Cardiac muscle cell (in vitro differentiated cells and primary cell): ENCODE data around the gene CBLN3. TPM values are rescaled to one million over a fixed set of nuclear protein-coding genes. Genes with fewer than 3 reads are reported as not detected.
"Not testable (repeated sequence)": the region's sequence is repeated elsewhere in the genome, so short reads cannot be mapped to it uniquely, and the experiment has no call there.

ENCODE experiments used
- DNase-seq, 2 donors: peaks; one replicate each; pipeline versions ENCODE4 v3.0.0 to v3.0.0-alpha.2; 2010 to 2017; ENCODE audit warnings: low read depth in 1 of 2, low spot score in 1 of 2
- H3K27ac ChIP-seq: fragments of 200-600 bp; sonication (generic); 2 replicates; pipeline ENCODE4 v1.5.1; 2016
- H3K27me3 ChIP-seq: fragments of 200-600 bp; sonication (generic); 2 replicates; pipeline ENCODE4 v1.6.0; 2016; ENCODE audit warnings: control low read depth
- H3K36me3 ChIP-seq: fragments of 200-600 bp; sonication (generic); 2 replicates; pipeline ENCODE4 v1.5.1; 2016; ENCODE audit warnings: control low read depth
- H3K4me1 ChIP-seq: fragments of 200-600 bp; sonication (generic); 2 replicates; pipeline ENCODE4 v1.8.1; 2017; ENCODE audit warnings: low read depth, mild to moderate bottlenecking, mixed run types
- H3K4me3 ChIP-seq: fragments of 200-600 bp; sonication (generic); 2 replicates; pipeline ENCODE4 v1.5.1; 2016; ENCODE audit warnings: mild to moderate bottlenecking
- H3K9me3 ChIP-seq: fragments of 200-600 bp; sonication (generic); 2 replicates; pipeline ENCODE4 v1.5.1; 2017; ENCODE audit warnings: low read depth, mild to moderate bottlenecking, control low read depth
- polyA plus RNA-seq: library from polyadenylated mRNA; unstranded; fragments of >200 nt; fragmentation: Nextera tagmentation; extraction: Ambion mirVana; gene quantifications from 2 replicates; pipeline ENCODE4 v1.2.1, GENCODE V29; 2016
- total RNA-seq: library from RNA; depleted of rRNA; stranded (reverse); fragments of >200 nt; gene quantifications from 2 replicates; pipeline ENCODE4 v1.2.3, GENCODE V29; 2016
- TF ChIP-seq, protein P1 (sequence below): IDR thresholded peaks from 2 replicates; pipeline ENCODE4 v1.5.1; 2012; ENCODE audit warnings: low read depth, mild to moderate bottlenecking, low read length

The CBLN3 gene
- total RNA-seq (2.3 and 3.3 TPM in 2 replicates), polyA plus RNA-seq (3.1 and 5.3 TPM in 2 replicates)

DNA sequence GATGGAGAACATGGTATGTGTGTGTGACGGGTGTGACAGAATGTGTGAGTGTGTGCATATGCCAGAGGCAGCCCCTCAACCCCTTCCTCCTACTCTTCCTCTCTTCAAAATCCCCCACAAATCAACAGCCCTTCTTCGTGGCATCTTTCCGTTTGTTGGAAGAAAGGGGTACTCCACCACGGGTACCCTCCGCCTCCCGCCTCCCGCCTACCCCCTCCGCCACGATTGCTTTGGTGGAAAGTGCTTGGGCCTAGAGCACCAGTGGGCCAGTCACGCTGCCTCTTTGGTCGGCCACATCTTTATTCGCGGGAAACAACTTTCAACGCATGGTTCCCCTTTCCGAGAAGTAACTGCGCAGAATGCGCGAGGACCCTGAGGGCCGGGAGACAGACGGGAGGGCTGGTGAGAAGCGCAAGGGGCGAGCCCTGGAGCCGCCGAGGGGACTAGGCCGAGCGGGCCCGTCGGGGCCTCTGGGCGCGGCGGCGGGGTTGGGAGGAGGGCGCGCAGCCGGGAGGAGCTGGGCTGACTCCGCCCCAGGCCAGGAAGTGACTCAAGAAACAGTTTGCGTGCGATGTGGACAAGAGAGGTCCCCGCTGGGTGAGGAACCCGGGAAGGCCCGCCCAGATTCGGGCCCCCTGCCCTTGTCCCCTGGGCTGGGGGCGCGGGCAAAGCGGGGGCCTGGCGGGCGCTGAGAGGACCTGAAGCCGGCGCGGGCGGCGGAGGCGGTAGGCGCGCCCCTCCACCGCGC, at the start of gene CBLN3, which contains the start of gene KHNYN:
TSS of gene CBLN3 (minus strand) at position 274 of the 748 bp plus-strand sequence. CDS start 614 bp downstream, outside the sequence.
TSS of gene KHNYN (plus strand) at position 560 of the 748 bp plus-strand sequence. CDS start 777 bp downstream, outside the sequence.
- no peaks in the 10 kb centered on the region for H3K9me3 ChIP-seq
- peak within 1 kb of the TSS; percentile 66 for H3K4me3 ChIP-seq
- H3K36me3 ChIP-seq: peaks cover 18% of the 10 kb centered on the region
- H3K27ac ChIP-seq: peak within 1 kb of the TSS; percentile 93
- DNase-seq: peak; percentile 93 to 96
- H3K4me1 ChIP-seq: peaks cover 9% of the 10 kb centered on the region
- H3K27me3 ChIP-seq: no peaks in the 10 kb centered on the region
- TF ChIP-seq, protein P1, sequence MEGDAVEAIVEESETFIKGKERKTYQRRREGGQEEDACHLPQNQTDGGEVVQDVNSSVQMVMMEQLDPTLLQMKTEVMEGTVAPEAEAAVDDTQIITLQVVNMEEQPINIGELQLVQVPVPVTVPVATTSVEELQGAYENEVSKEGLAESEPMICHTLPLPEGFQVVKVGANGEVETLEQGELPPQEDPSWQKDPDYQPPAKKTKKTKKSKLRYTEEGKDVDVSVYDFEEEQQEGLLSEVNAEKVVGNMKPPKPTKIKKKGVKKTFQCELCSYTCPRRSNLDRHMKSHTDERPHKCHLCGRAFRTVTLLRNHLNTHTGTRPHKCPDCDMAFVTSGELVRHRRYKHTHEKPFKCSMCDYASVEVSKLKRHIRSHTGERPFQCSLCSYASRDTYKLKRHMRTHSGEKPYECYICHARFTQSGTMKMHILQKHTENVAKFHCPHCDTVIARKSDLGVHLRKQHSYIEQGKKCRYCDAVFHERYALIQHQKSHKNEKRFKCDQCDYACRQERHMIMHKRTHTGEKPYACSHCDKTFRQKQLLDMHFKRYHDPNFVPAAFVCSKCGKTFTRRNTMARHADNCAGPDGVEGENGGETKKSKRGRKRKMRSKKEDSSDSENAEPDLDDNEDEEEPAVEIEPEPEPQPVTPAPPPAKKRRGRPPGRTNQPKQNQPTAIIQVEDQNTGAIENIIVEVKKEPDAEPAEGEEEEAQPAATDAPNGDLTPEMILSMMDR: no peak

DNA sequence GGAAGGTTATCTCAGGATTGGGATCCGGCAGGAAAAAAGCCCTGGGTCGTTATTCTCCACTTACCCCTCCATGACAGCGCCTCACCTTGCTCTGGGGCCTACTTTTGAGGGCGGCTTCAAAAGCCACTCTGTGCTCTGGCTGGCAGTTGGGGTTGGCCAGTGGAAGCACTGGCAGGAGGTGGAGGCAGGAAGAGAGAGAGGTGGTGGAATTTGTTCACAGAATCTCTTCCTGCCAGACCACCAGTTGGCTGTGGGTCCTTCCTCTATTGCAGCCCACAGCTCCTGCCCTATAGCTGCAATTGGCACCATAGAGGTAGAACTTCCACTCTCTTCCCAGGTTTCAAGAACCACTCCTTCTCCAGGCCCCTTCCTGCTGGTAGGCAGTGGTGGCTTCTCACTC, 45.8 kb upstream of the CBLN3 start:
- Histone ChIP-seq H3K36me3 (no peaks in the 10 kb centered on the region), H3K27me3 (no peaks in the 10 kb centered on the region), H3K4me3 (no peak overlapping the region), H3K9me3 (no peaks in the 10 kb centered on the region), H3K27ac (no peak overlapping the region), H3K4me1 (no peaks in the 10 kb centered on the region)
- DNase-seq: no peak
- TF ChIP-seq, protein P1: no peak

DNA sequence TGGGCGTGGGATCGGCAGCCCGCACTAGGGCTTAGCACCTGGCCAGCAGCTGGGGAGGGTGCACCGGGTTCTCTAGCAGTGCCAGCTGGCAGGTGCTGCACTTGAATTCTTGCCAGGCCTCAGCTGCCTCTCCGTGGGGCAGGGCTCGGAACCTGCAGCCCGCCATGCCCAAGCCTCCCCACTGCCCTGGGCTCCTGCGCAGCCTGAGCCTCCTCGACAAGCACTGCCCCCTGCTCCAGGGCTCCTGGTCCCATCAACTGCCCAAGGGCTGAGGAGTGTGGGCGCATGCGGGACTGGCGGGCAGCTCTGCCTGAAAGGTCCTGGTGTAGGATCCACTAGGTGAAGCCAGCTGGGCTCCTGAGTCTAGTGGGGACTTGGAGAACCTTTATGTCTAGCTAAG, 43.7 kb upstream of the CBLN3 start:
- Histone ChIP-seq H3K9me3 (no peaks in the 10 kb centered on the region), H3K4me3 (no peak overlapping the region), H3K27ac (no peak overlapping the region), H3K27me3 (no peaks in the 10 kb centered on the region), H3K36me3 (no peaks in the 10 kb centered on the region), H3K4me1 (no peaks in the 10 kb centered on the region)
- TF ChIP-seq, protein P1: no peak
- DNase-seq: no peak

DNA sequence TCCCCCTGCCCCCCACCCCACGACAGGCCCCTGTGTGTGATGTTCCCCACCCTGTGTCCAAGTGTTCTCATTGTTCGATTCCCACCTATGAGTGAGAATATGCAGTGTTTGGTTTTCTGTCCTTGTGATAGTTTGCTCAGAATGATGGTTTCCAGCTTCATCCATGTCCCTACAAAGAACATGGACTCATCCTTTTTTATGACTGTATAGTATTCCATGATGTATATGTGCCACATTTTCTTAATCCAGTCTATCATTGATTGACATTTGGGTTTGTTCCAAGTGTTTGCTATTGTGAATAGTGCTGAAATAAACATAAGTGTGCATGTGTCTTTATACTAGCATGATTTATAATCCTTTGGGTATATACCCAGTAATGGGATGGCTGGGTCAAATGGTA, 41.0 kb upstream of the CBLN3 start:
- H3K9me3 ChIP-seq, H3K27ac ChIP-seq, H3K27me3 ChIP-seq, H3K4me3 ChIP-seq, H3K4me1 ChIP-seq, H3K36me3 ChIP-seq, DNase-seq: not testable (repeated sequence)

DNA sequence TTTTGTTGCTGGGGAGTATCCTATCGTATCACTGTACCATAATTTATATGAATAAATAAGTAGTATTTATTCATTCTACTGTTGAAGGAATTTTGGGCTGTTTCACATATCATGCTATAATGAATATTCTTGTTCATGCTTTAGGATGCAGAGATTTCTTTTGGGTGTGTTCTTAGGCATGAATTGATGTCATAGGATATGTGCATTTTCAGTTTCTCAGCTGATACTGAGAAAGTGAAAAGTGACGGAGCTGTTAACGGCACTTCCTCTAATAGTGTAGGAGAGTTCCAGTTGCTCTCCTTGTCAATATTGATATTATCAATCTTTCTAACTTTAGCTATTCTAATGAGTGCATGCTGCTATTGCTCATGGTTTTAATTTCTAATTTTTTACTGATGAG, 36.3 kb upstream of the CBLN3 start:
- Histone ChIP-seq H3K9me3 (no peaks in the 10 kb centered on the region), H3K27me3 (no peaks in the 10 kb centered on the region), H3K27ac (no peak overlapping the region), H3K4me1 (no peaks in the 10 kb centered on the region), H3K4me3 (no peak overlapping the region), H3K36me3 (no peaks in the 10 kb centered on the region)
- TF ChIP-seq, protein P1: no peak
- no peak for DNase-seq

DNA sequence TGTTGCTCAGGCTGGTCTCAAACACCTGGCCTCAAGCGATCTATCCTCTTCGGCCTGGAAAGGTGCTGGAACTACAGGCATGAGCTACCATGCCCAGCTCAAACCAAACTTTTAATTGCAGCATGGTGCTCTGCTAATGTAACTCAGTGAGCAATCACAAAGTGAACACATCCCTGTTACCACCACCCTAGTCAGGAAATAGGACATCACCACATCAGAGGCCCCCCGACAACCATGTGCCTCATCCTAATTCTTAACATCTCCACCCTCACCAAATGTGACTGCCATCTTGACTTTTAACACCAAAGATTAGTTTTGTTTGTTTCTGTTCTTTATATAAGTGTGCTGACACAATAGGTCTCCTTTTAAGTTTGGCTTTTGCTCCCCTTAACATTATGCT, 35.9 kb upstream of the CBLN3 start:
- H3K4me1 ChIP-seq: no peaks in the 10 kb centered on the region
- TF ChIP-seq, protein P1: no peak
- H3K9me3 ChIP-seq: no peaks in the 10 kb centered on the region
- no peaks in the 10 kb centered on the region for H3K27me3 ChIP-seq
- H3K27ac ChIP-seq: no peak overlapping the region
- H3K36me3 ChIP-seq: no peaks in the 10 kb centered on the region
- no peak for DNase-seq
- H3K4me3 ChIP-seq: no peak overlapping the region
